GM12878 (cell line): ENCODE data around the gene CLK1. TPM values are rescaled to one million over a fixed set of nuclear protein-coding genes. Genes with fewer than 3 reads are reported as not detected.

Experiments
- ATAC-seq: fragments of 200-7000 bp; cut with Tn5 transposase; 3 replicates; pipeline ENCODE4 v1.9.1; 2020; ENCODE audit warnings: mild to moderate bottlenecking, moderate library complexity
- BruUV-seq: library from RNA; stranded (reverse); fragments of 400-500 nt; replicated peaks from 2 replicates; lab custom pipeline; 2021; lab: Mats Ljungman, UMichigan
- CTCF ChIA-PET: fragments of 300-600 bp; sonication (Branson Sonifier 250); formaldehyde crosslinking; extraction: SDS; loops from one replicate; lab custom pipeline; 2021; ENCODE audit warnings: inconsistent platforms; lab: Yijun Ruan, JAX
- POLR2A ChIA-PET: fragments of 350-600 bp; formaldehyde crosslinking; extraction: SDS; loops from one replicate; lab custom pipeline; 2021; ENCODE audit warnings: inconsistent platforms; lab: Charles Lee
- RAD21 ChIA-PET: fragments of 300-600 bp; sonication (Branson Sonifier 250); formaldehyde crosslinking; loops from one replicate; lab custom pipeline; 2023; ENCODE audit warnings: antibody characterized with exemption; ENCODE audit not compliant: unreplicated experiment; lab: Charles Lee
- SMC1A ChIA-PET: fragments of 300-600 bp; sonication (Branson Sonifier 250); formaldehyde crosslinking; loops from one replicate; lab custom pipeline; 2023; ENCODE audit not compliant: unreplicated experiment, uncharacterized antibody; lab: Charles Lee
- DNase-seq: peaks from one replicate; pipeline ENCODE4 v3.0.0-alpha.2; 2011; ENCODE audit warnings: low read depth, low spot score
- FAIRE-seq: peaks from 3 replicates; lab custom pipeline; 2011; peaks lifted over from hg19 to GRCh38; lab: Jason Lieb, UNC
- H2AFZ ChIP-seq: 2 replicates; pipeline ENCODE4 v1.6.0; 2011; ENCODE audit warnings: low read depth, low read length, control low read depth; ENCODE audit not compliant: control insufficient read depth
- H3K27ac ChIP-seq: 2 replicates; pipeline ENCODE4 v1.5.1; 2011; ENCODE audit warnings: control low read depth; ENCODE audit not compliant: control insufficient read depth, insufficient read depth
- H3K27me3 ChIP-seq, 2 experiments: replicated peaks in 1 of 2; 2 replicates each; pipeline versions ENCODE4 v1.6.0 to v1.6.1; 2011; ENCODE audit warnings: low read length in 1 of 2; ENCODE audit not compliant: control insufficient read depth in 2 of 2, insufficient read depth in 2 of 2
- H3K36me3 ChIP-seq, 2 experiments: 2 replicates each; pipeline ENCODE4 v1.5.1; 2011; ENCODE audit warnings: low read length in 1 of 2; ENCODE audit not compliant: control insufficient read depth in 2 of 2, insufficient read depth in 2 of 2
- H3K4me1 ChIP-seq: 2 replicates; pipeline ENCODE4 v1.6.1; 2011; ENCODE audit warnings: mild to moderate bottlenecking, low read length, moderate library complexity, mixed read lengths; ENCODE audit not compliant: control insufficient read depth, insufficient read depth
- H3K4me2 ChIP-seq: 2 replicates; pipeline ENCODE4 v1.6.0; 2011; ENCODE audit warnings: control low read depth; ENCODE audit not compliant: control insufficient read depth, insufficient read depth
- H3K4me3 ChIP-seq: fragments of 200-600 bp; sonication (generic); 2 replicates; pipeline ENCODE4 v1.5.1; 2016
- H3K79me2 ChIP-seq: 2 replicates; pipeline ENCODE4 v1.6.0; 2011; ENCODE audit warnings: low read length; ENCODE audit not compliant: control insufficient read depth, insufficient read depth
- H3K9ac ChIP-seq: 2 replicates; pipeline ENCODE4 v1.8.0; 2011; ENCODE audit warnings: low read length, control low read depth, mixed read lengths; ENCODE audit not compliant: control insufficient read depth, insufficient read depth
- H3K9me3 ChIP-seq: replicated peaks from 3 replicates; pipeline ENCODE4 v1.5.1; 2011; ENCODE audit warnings: mild to moderate bottlenecking, low read length; ENCODE audit not compliant: control insufficient read depth, insufficient read depth
- H4K20me1 ChIP-seq: 2 replicates; pipeline ENCODE4 v1.6.0; 2011; ENCODE audit not compliant: control insufficient read depth, insufficient read depth
- BCLAF1 ChIP-seq: fragments of 450-650 bp; IDR thresholded peaks from 2 replicates; pipeline ENCODE4 v1.6.1; 2017; ENCODE audit warnings: antibody characterized with exemption, mild to moderate bottlenecking, moderate library complexity
- BHLHE40 ChIP-seq, 2 experiments: fragments of 450-650 bp in 1 of 2; IDR thresholded peaks; 2 replicates each; pipeline ENCODE4 v1.6.1; 2011 to 2017; ENCODE audit warnings: low read depth in 2 of 2, borderline replicate concordance in 1 of 2, improper control_type of control experiment in 1 of 2, low read length in 1 of 2, mild to moderate bottlenecking in 1 of 2
- CHD1 ChIP-seq: IDR thresholded peaks from 2 replicates; pipeline ENCODE4 v1.6.1; 2012; ENCODE audit warnings: low read depth, low read length, improper control_type of control experiment
- E4F1 ChIP-seq: fragments of 450-650 bp; IDR thresholded peaks from 2 replicates; pipeline ENCODE4 v1.6.1; 2018; ENCODE audit warnings: borderline replicate concordance, mild to moderate bottlenecking; ENCODE audit not compliant: partially characterized antibody
- ESRRA ChIP-seq: IDR thresholded peaks from 2 replicates; pipeline ENCODE4 v1.6.1; 2012; ENCODE audit warnings: mild to moderate bottlenecking, low read length, improper control_type of control experiment
- FOXK2 ChIP-seq: fragments of 450-650 bp; IDR thresholded peaks from 2 replicates; pipeline ENCODE4 v1.6.1; 2017; ENCODE audit warnings: mild to moderate bottlenecking, moderate library complexity
- GABPA ChIP-seq: IDR thresholded peaks from 2 replicates; pipeline ENCODE4 v1.6.1; 2014; ENCODE audit warnings: antibody characterized with exemption, low read depth, mild to moderate bottlenecking, inconsistent platforms
- HDAC6 ChIP-seq: fragments of 200-600 bp; sonication (generic); IDR thresholded peaks from one replicate; pipeline ENCODE4 v1.8.0; 2017; ENCODE audit warnings: antibody characterized with exemption; ENCODE audit not compliant: unreplicated experiment
- JUND ChIP-seq: IDR thresholded peaks from 2 replicates; pipeline ENCODE4 v1.6.1; 2012; ENCODE audit warnings: low read depth, mild to moderate bottlenecking, low read length, improper control_type of control experiment, moderate library complexity
- MEF2A ChIP-seq: IDR thresholded peaks from 2 replicates; pipeline ENCODE4 v1.6.1; 2011; ENCODE audit warnings: low read depth, mild to moderate bottlenecking, low read length, moderate library complexity; ENCODE audit not compliant: insufficient read depth
- MEF2B ChIP-seq: fragments of 450-650 bp; IDR thresholded peaks from 2 replicates; pipeline ENCODE4 v1.6.1; 2018; ENCODE audit warnings: mild to moderate bottlenecking, moderate library complexity; ENCODE audit not compliant: partially characterized antibody, poor library complexity, severe bottlenecking
- NFXL1 ChIP-seq: fragments of 450-650 bp; IDR thresholded peaks from 2 replicates; pipeline ENCODE4 v1.6.1; 2017; ENCODE audit warnings: antibody characterized with exemption, mild to moderate bottlenecking, borderline replicate concordance
- NFYB ChIP-seq: IDR thresholded peaks from 2 replicates; pipeline ENCODE4 v1.6.1; 2011; ENCODE audit warnings: low read depth, mild to moderate bottlenecking, low read length, improper control_type of control experiment, moderate library complexity; ENCODE audit not compliant: insufficient read depth
- NR2F1 ChIP-seq: fragments of 450-650 bp; conservative IDR thresholded peaks from 2 replicates; pipeline ENCODE4 v1.6.1; 2017; ENCODE audit warnings: mild to moderate bottlenecking
- POLR2AphosphoS5 ChIP-seq: IDR thresholded peaks from 2 replicates; pipeline ENCODE4 v1.6.1; 2011; ENCODE audit warnings: mild to moderate bottlenecking, low read length, inconsistent platforms
- POU2F2 ChIP-seq: IDR thresholded peaks from 3 replicates; pipeline ENCODE4 v1.6.1; 2011; ENCODE audit warnings: low read depth, mild to moderate bottlenecking, low read length, borderline replicate concordance
- SUZ12 ChIP-seq: fragments of 200-600 bp; sonication (generic); IDR thresholded peaks from one replicate; pipeline ENCODE4 v1.6.1; 2018; ENCODE audit warnings: antibody characterized with exemption, mild to moderate bottlenecking; ENCODE audit not compliant: unreplicated experiment
- WRNIP1 ChIP-seq: IDR thresholded peaks from 2 replicates; pipeline ENCODE4 v1.6.1; 2011; ENCODE audit warnings: low read depth, low read length, improper control_type of control experiment, borderline replicate concordance
- WGBS: methylation state at CpG from one replicate; pipeline ENCODE4 v1.1.6; 2016; ENCODE audit warnings: low lambda C conversion rate; ENCODE audit not compliant: insufficient replicate concordance, insufficient coverage; ENCODE audit errors: missing lambda C conversion rate; 5-methylcytosine and 5-hydroxymethylcytosine counted together
- in situ Hi-C: fragments of 300-500 bp; cut with MboI; formaldehyde crosslinking; loops from 9 replicates; pipeline ENCODE4 v1.14.3; 2018; ENCODE audit warnings: mixed read lengths
- intact Hi-C: fragments of 100-400 bp; cut with micrococcal nuclease; formaldehyde crosslinking; loops from one replicate; pipeline ENCODE4 v1.14.2; 2022; ENCODE audit not compliant: unreplicated experiment
- polyA plus RNA-seq, 11 experiments: library from polyadenylated mRNA; depleted of rRNA in 4 of 11; unstranded in 6 of 11; stranded (reverse) in 5 of 11; fragments of >200 nt; fragmentation: Nextera tagmentation in 4 of 11; fragmentation: Illumina TruSeq in 1 of 11; extraction: Ambion mirVana in 4 of 11; extraction: Trizol in 1 of 11; gene quantifications; 1 replicate in 1 of 11; 2 replicates in 10 of 11; pipeline versions ENCODE4 v1.2.1 to v1.2.3, GENCODE V29; 2011 to 2016; ENCODE audit warnings: inconsistent platforms in 2 of 11, missing spikeins in 2 of 11, low read depth in 1 of 11
- total RNA-seq, 4 experiments: library from RNA; depleted of rRNA in 3 of 4; stranded (reverse); fragments of >200 nt in 3 of 4; fragmentation: Illumina TruSeq in 1 of 4; extraction: Trizol in 1 of 4; gene quantifications; 2 replicates each; pipeline versions ENCODE4 v1.2.1 to v1.2.3, GENCODE V29; 2013 to 2021

The CLK1 gene
- total and polyA plus RNA-seq, 10 of the 15 experiments (the other 5 are each of a cell fraction or from before 2014, with no cell fraction given), result 61.2 to 221 (median 80.1) TPM

- no peak for TF ChIP-seq MEF2B
- TF ChIP-seq HDAC6, result no peak
- no peak for TF ChIP-seq JUND
- TF ChIP-seq E4F1, result no peak
- TF ChIP-seq WRNIP1, result no peak
- TF ChIP-seq, all 136 proteins: peak for 8
These were observed 679 bp downstream of the CLK1 start (continued) for GRCh38 chr2:200863782-200864175.

- Histone ChIP-seq H4K20me1 (peaks cover 5% of the 10 kb centered on the region; the same call in 1 of the 2 replicates), H3K27me3 (no peaks in the 10 kb centered on the region), H3K4me1 (no peaks in the 10 kb centered on the region), H3K36me3 (peaks cover 2 to 24% of the 10 kb centered on the region in 2 experiments), H3K9ac (peak overlapping the region; percentile 99), H3K9me3 (no peaks in the 10 kb centered on the region), H3K79me2 (peaks cover 69% of the 10 kb centered on the region), H3K4me3 (peak overlapping the region; percentile 100), H3K4me2 (peak overlapping the region; percentile 34; the same call in 1 of the 2 replicates), H3K27ac (peak overlapping the region; percentile 100), H2AFZ (no peak overlapping the region)
- under 1% methylated on average over 13 of the region's 13 CpGs for WGBS
- ChIA-PET CTCF (interaction anchor here (0.6 kb wide), 1 partner anchor 1315 kb away, joined by 3 read pairs; no protein-coding TSS in a partner anchor), SMC1A (interaction anchor here (1.3 kb wide), 1 partner anchor 48 kb away, joined by 3 read pairs; no protein-coding TSS in a partner anchor), POLR2A (no interaction called here), RAD21 (interaction anchor here (2.1 kb wide), 1 partner anchor 206 kb away, joined by 10 read pairs; no protein-coding TSS in a partner anchor)
- intact Hi-C loops (loop anchor here (10.0 kb wide), 1 partner anchor 1512 kb away; the partner anchor contains the start of gene BMPR2), in situ Hi-C loops (no loop called here)
- FAIRE-seq (no peak), DNase-seq (peak; percentile 40), ATAC-seq (peak; percentile 43)
- BruUV-seq, result TSS peak; percentile 58
- peak; percentile 59 to 81; a peak in 2 of 4 replicates for TF ChIP-seq BHLHE40 (IDR thresholded peaks at IDR 0.05; ENCODE audit: borderline replicate concordance in 1 of 2, low read depth in 2 of 2, low read length in 1 of 2)
- TF ChIP-seq SUZ12, result no peak
- no peak for TF ChIP-seq MEF2A
- TF ChIP-seq GABPA, result no peak
- no peak for TF ChIP-seq NR2F1
- no peak for TF ChIP-seq NFXL1
- no peak for TF ChIP-seq POU2F2
- TF ChIP-seq NFYB, result no peak
- TF ChIP-seq FOXK2, result peak; percentile 50
- no peak for TF ChIP-seq CHD1
- TF ChIP-seq ESRRA, result no peak
- TF ChIP-seq BCLAF1, result no peak
- peak; percentile 81 for TF ChIP-seq POLR2AphosphoS5
These were observed 1.9 kb downstream of the CLK1 start for GRCh38 chr2:200862532-200863000.
